H1 (cell line): ENCODE measurements around the gene RMND5A. TPM values are rescaled to one million over a fixed set of nuclear protein-coding genes. Genes with fewer than 3 reads are reported as not detected.

Source experiments
- CTCF ChIA-PET: fragments of 300-600 bp; sonication (Branson Sonifier 250); formaldehyde crosslinking; loops from one replicate; lab custom pipeline; 2021; ENCODE audit not compliant: partially characterized antibody; lab: Charles Lee
- POLR2A ChIA-PET: fragments of 300-600 bp; sonication (Branson Sonifier 250); formaldehyde crosslinking; loops from one replicate; lab custom pipeline; 2021; ENCODE audit warnings: inconsistent platforms; ENCODE audit not compliant: partially characterized antibody; lab: Charles Lee
- DNase-seq, 2 experiments: peaks; one replicate each; pipeline versions ENCODE4 v3.0.0 to v3.0.0-alpha.2; 2010 to 2022; ENCODE audit warnings: low spot score in 2 of 2, low read depth in 1 of 2, mixed read lengths in 1 of 2
- FAIRE-seq: peaks from 2 replicates; lab custom pipeline; 2011; peaks lifted over from hg19 to GRCh38; lab: Jason Lieb, UNC
- H2AFZ ChIP-seq: 2 replicates; pipeline ENCODE4 v1.8.1; 2012; ENCODE audit warnings: low read length, inconsistent platforms
- H2AK5ac ChIP-seq: 2 replicates; pipeline ENCODE4 v1.6.1; 2013; ENCODE audit warnings: low read depth, low read length
- H2BK120ac ChIP-seq: replicated peaks from 2 replicates; pipeline ENCODE3; 2013; ENCODE audit warnings: low read depth, low read length, inconsistent platforms
- H2BK12ac ChIP-seq: 2 replicates; pipeline ENCODE4 v1.6.1; 2013; ENCODE audit warnings: low read depth, low read length
- H2BK15ac ChIP-seq: 2 replicates; pipeline ENCODE4 v1.6.1; 2013; ENCODE audit warnings: low read length
- H2BK20ac ChIP-seq: 2 replicates; pipeline ENCODE4 v1.6.1; 2013; ENCODE audit warnings: low read length
- H2BK5ac ChIP-seq: 2 replicates; pipeline ENCODE4 v1.6.1; 2013; ENCODE audit warnings: low read depth, low read length
- H3K14ac ChIP-seq: 2 replicates; pipeline ENCODE4 v1.6.1; 2013; ENCODE audit warnings: inconsistent platforms; ENCODE audit not compliant: insufficient read length
- H3K18ac ChIP-seq: 2 replicates; pipeline ENCODE4 v1.6.1; 2013; ENCODE audit warnings: low read length; ENCODE audit errors: extremely low read depth
- H3K23ac ChIP-seq: 2 replicates; pipeline ENCODE4 v1.6.1; 2013; ENCODE audit warnings: inconsistent platforms; ENCODE audit not compliant: insufficient read length
- H3K23me2 ChIP-seq: 2 replicates; pipeline ENCODE4 v1.6.1; 2013; ENCODE audit warnings: low read depth, low read length
- H3K27ac ChIP-seq: 2 replicates; pipeline ENCODE4 v1.6.1; 2011; ENCODE audit warnings: low read depth, low read length, inconsistent platforms
- H3K27me3 ChIP-seq, 4 experiments: replicated peaks in 1 of 4; 1 replicate in 1 of 4; 2 replicates in 3 of 4; pipeline versions ENCODE4 v1.6.1 to v1.8.1; 2011 to 2013; ENCODE audit warnings: low read length in 3 of 4, mild to moderate bottlenecking in 3 of 4, inconsistent platforms in 2 of 4, mixed read lengths in 2 of 4, moderate library complexity in 1 of 4; ENCODE audit not compliant: control insufficient read depth in 3 of 4, insufficient read depth in 3 of 4; ENCODE audit errors: extremely low read depth in 1 of 4
- H3K36me3 ChIP-seq, 4 experiments: 2 replicates each; pipeline versions ENCODE4 v1.6.1 to v1.8.1; 2011 to 2013; ENCODE audit warnings: mild to moderate bottlenecking in 4 of 4, low read length in 3 of 4, moderate library complexity in 2 of 4, control low read depth in 1 of 4, inconsistent platforms in 1 of 4; ENCODE audit not compliant: insufficient read depth in 4 of 4, control insufficient read depth in 2 of 4
- H3K4ac ChIP-seq: replicated peaks from 2 replicates; pipeline ENCODE3; 2013; ENCODE audit warnings: low read length, low read depth, mixed read lengths, inconsistent platforms; ENCODE audit not compliant: insufficient read length
- H3K4me1 ChIP-seq, 4 experiments: replicated peaks in 1 of 4; 1 replicate in 1 of 4; 2 replicates in 3 of 4; pipeline versions ENCODE4 v1.6.1 to v1.8.1; 2011 to 2013; ENCODE audit warnings: low read length in 3 of 4, inconsistent platforms in 2 of 4, mixed read lengths in 1 of 4; ENCODE audit not compliant: insufficient read depth in 4 of 4, control insufficient read depth in 3 of 4
- H3K4me2 ChIP-seq, 2 experiments: 2 replicates each; pipeline versions ENCODE4 v1.6.1 to v1.8.1; 2011 to 2013; ENCODE audit warnings: low read depth in 2 of 2, low read length in 2 of 2, control low read depth in 1 of 2, inconsistent platforms in 1 of 2, mild to moderate bottlenecking in 1 of 2; ENCODE audit not compliant: insufficient read depth in 1 of 2
- H3K4me3 ChIP-seq, 4 experiments: fragments of 200-600, 300-600 bp in 1 of 4; sonication (generic), shearing (Covaris generic), sonication (Bioruptor Twin) in 1 of 4; 2 replicates each; pipeline versions ENCODE4 v1.5.1 to v1.8.1; 2011 to 2016; ENCODE audit warnings: low read length in 4 of 4, low read depth in 3 of 4, control low read depth in 2 of 4, inconsistent platforms in 2 of 4, mild to moderate bottlenecking in 2 of 4, mixed read lengths in 1 of 4, moderate library complexity in 1 of 4; ENCODE audit not compliant: insufficient read depth in 2 of 4; ENCODE audit errors: extremely low read depth in 1 of 4
- H3K56ac ChIP-seq: replicated peaks from 2 replicates; pipeline ENCODE3; 2013; ENCODE audit warnings: low read depth, mild to moderate bottlenecking, mixed read lengths, low read length, inconsistent platforms; ENCODE audit not compliant: insufficient read length
- H3K79me1 ChIP-seq: 2 replicates; pipeline ENCODE4 v1.6.1; 2013; ENCODE audit warnings: low read depth, low read length, control low read depth
- H3K79me2 ChIP-seq, 2 experiments: 2 replicates each; pipeline versions ENCODE4 v1.6.1 to v1.8.1; 2012 to 2013; ENCODE audit warnings: low read length in 2 of 2, mild to moderate bottlenecking in 2 of 2, inconsistent platforms in 1 of 2; ENCODE audit not compliant: insufficient read depth in 2 of 2, control insufficient read depth in 1 of 2
- H3K9ac ChIP-seq, 4 experiments: replicated peaks in 1 of 4; 1 replicate in 1 of 4; 2 replicates in 3 of 4; pipeline versions ENCODE4 v1.6.1 to v1.8.1; 2011 to 2013; ENCODE audit warnings: low read depth in 3 of 4, low read length in 3 of 4, control low read depth in 2 of 4, mild to moderate bottlenecking in 2 of 4, moderate library complexity in 2 of 4, inconsistent platforms in 1 of 4; ENCODE audit errors: extremely low read depth in 1 of 4
- H3K9me3 ChIP-seq, 2 experiments: 2 replicates each; pipeline versions ENCODE4 v1.6.1 to v1.8.1; 2012 to 2013; ENCODE audit warnings: mild to moderate bottlenecking in 2 of 2, moderate library complexity in 2 of 2, control low read depth in 1 of 2, inconsistent platforms in 1 of 2, low read depth in 1 of 2, low read length in 1 of 2, mixed read lengths in 1 of 2; ENCODE audit not compliant: insufficient read depth in 2 of 2
- H4K20me1 ChIP-seq, 2 experiments: replicated peaks in 1 of 2; 2 replicates each; pipeline versions ENCODE3 to v1.8.1; 2011 to 2013; ENCODE audit warnings: inconsistent platforms in 2 of 2, low read length in 2 of 2, mild to moderate bottlenecking in 1 of 2; ENCODE audit not compliant: insufficient read depth in 2 of 2, control insufficient read depth in 1 of 2
- H4K5ac ChIP-seq: 2 replicates; pipeline ENCODE4 v1.6.1; 2013; ENCODE audit warnings: low read length, low read depth, mixed read lengths, inconsistent platforms; ENCODE audit not compliant: insufficient read length
- H4K8ac ChIP-seq: 2 replicates; pipeline ENCODE4 v1.8.0; 2013; ENCODE audit warnings: mild to moderate bottlenecking, moderate library complexity, low read length, inconsistent platforms; ENCODE audit not compliant: insufficient read depth; ENCODE audit errors: extremely low read depth
- H4K91ac ChIP-seq: replicated peaks from 2 replicates; pipeline ENCODE3; 2013; ENCODE audit warnings: low read length, mixed read lengths, inconsistent platforms; ENCODE audit not compliant: insufficient read length
- CTCF ChIP-seq, 3 experiments: IDR thresholded peaks; 1 replicate in 2 of 3; 2 replicates in 1 of 3; pipeline versions ENCODE4 v1.5.1 to v1.6.1; 2011; ENCODE audit warnings: low read length in 3 of 3, mild to moderate bottlenecking in 3 of 3, inconsistent platforms in 2 of 3, low read depth in 1 of 3, moderate library complexity in 1 of 3; ENCODE audit not compliant: insufficient read depth in 1 of 3; ENCODE audit errors: control extremely low read depth in 1 of 3
- E2F6 ChIP-seq: IDR thresholded peaks from 2 replicates; pipeline ENCODE4 v1.6.1; 2012; ENCODE audit warnings: inconsistent platforms
- EGR1 ChIP-seq: IDR thresholded peaks from 2 replicates; pipeline ENCODE4 v1.6.1; 2011; ENCODE audit warnings: low read depth, low read length, borderline replicate concordance
- EP300 ChIP-seq, 2 experiments: IDR thresholded peaks; 1 replicate in 1 of 2; 2 replicates in 1 of 2; pipeline ENCODE4 v1.6.1; 2011 to 2012; ENCODE audit warnings: low read depth in 2 of 2, low read length in 2 of 2, mild to moderate bottlenecking in 2 of 2, borderline replicate concordance in 1 of 2, inconsistent platforms in 1 of 2, moderate library complexity in 1 of 2
- JUND ChIP-seq: IDR thresholded peaks from 2 replicates; pipeline ENCODE4 v1.6.1; 2011; ENCODE audit warnings: mild to moderate bottlenecking, improper control_type of control experiment, low read length
- NANOG ChIP-seq: IDR thresholded peaks from 2 replicates; pipeline ENCODE4 v1.6.1; 2011; ENCODE audit warnings: low read length, low read depth, mild to moderate bottlenecking, inconsistent platforms; ENCODE audit not compliant: insufficient read depth, poor library complexity, severe bottlenecking
- POLR2A ChIP-seq, 2 experiments: IDR thresholded peaks; 1 replicate in 1 of 2; 2 replicates in 1 of 2; pipeline ENCODE4 v1.6.1; 2011; ENCODE audit warnings: low read depth in 2 of 2, low read length in 2 of 2, mild to moderate bottlenecking in 2 of 2; ENCODE audit errors: control extremely low read depth in 1 of 2
- RBBP5 ChIP-seq: IDR thresholded peaks from 2 replicates; pipeline ENCODE4 v1.7.1; 2012; ENCODE audit warnings: low read depth, mild to moderate bottlenecking, inconsistent platforms, low read length, moderate library complexity, borderline replicate concordance
- TEAD4 ChIP-seq: IDR thresholded peaks from 2 replicates; pipeline ENCODE4 v1.6.1; 2012; ENCODE audit warnings: low read depth, low read length, inconsistent platforms, mixed read lengths
- WGBS, 2 experiments: shearing (Covaris generic) in 1 of 2; methylation state at CpG; one replicate each; pipeline versions ENCODE4 v1.1.6 to v1.1.7; 2013 to 2015; ENCODE audit warnings: low lambda C conversion rate in 2 of 2, mixed read lengths in 2 of 2, inconsistent platforms in 1 of 2, low coverage in 1 of 2, missing lambda C conversion rate in 1 of 2; ENCODE audit not compliant: insufficient replicate concordance in 2 of 2, insufficient coverage in 1 of 2, insufficient read length in 1 of 2; ENCODE audit errors: extremely low coverage in 1 of 2, missing lambda C conversion rate in 1 of 2; 5-methylcytosine and 5-hydroxymethylcytosine counted together
- polyA plus RNA-seq, 7 experiments: library from polyadenylated mRNA; depleted of rRNA in 3 of 7; stranded (reverse) in 5 of 7; unstranded in 2 of 7; fragments of >200 nt in 5 of 7; fragments of 200-250 nt in 2 of 7; gene quantifications; 1 replicate in 5 of 7; 2 replicates in 1 of 7; 4 replicates in 1 of 7; pipeline versions ENCODE4 v1.2.1 to v1.2.3, GENCODE V29; 2011 to 2013; ENCODE audit warnings: missing spikeins in 2 of 7, mixed read lengths in 2 of 7
- total RNA-seq: library from RNA; stranded (reverse); fragmentation: NEBNext Ultra II Directional; extraction: Animal tissue kit (Norgen Biotek cat#: 25700); gene quantifications from 2 replicates; pipeline ENCODE4 v1.2.1, GENCODE V29; 2021

Gene RMND5A
- total and polyA plus RNA-seq, 2 of the 8 experiments (the other 6 are each of a cell fraction or from before 2014, with no cell fraction given): 21.0 to 66.2 TPM

- DNase-seq: no peak
- Histone ChIP-seq H2AK5ac (no peak overlapping the region), H2BK20ac (no peak overlapping the region), H4K8ac (no peak overlapping the region), H2BK15ac (no peak overlapping the region), H4K20me1 (peaks cover 0 to 10% of the 10 kb centered on the region in 2 experiments), H2BK12ac (no peak overlapping the region), H3K36me3 (peaks cover 0 to 8% (median 0%) of the 10 kb centered on the region in 4 experiments; a peak in 1 of 8 replicates), H3K4me3 (peak overlapping the region in 1 of 4 experiments; percentile 56; a peak in 1 of 8 replicates), H3K4me2 (peak overlapping the region in 1 of 2 experiments; percentile 69; a peak in 1 of 4 replicates), H4K5ac (no peak overlapping the region), H3K9ac (no peak overlapping the region), H3K4me1 (peaks cover 0 to 9% (median 4%) of the 10 kb centered on the region in 4 experiments; a peak in 5 of 7 replicates), H3K79me1 (no peaks in the 10 kb centered on the region), H2BK120ac (no peak overlapping the region), H3K23me2 (peaks cover 14% of the 10 kb centered on the region), H3K9me3 (no peaks in the 10 kb centered on the region; a peak in 1 of 4 replicates), H3K27me3 (peaks cover 34 to 53% (median 49%) of the 10 kb centered on the region in 4 experiments), H3K23ac (no peak overlapping the region), H3K56ac (no peak overlapping the region), H2BK5ac (no peak overlapping the region), H4K91ac (no peak overlapping the region), H3K14ac (no peak overlapping the region), H2AFZ (no peak overlapping the region), H3K18ac (no peak overlapping the region), H3K4ac (no peak overlapping the region), H3K27ac (no peak overlapping the region), H3K79me2 (no peaks in the 10 kb centered on the region)
- no peak for FAIRE-seq
- TF ChIP-seq CTCF (IDR thresholded peaks at IDR 0.05; ENCODE audit: control extremely low read depth in 1 of 3, insufficient read depth in 1 of 3, low read depth in 1 of 3, low read length in 3 of 3) (no peak), POLR2A (IDR thresholded peaks at IDR 0.05; ENCODE audit: control extremely low read depth in 1 of 2, low read depth in 2 of 2, low read length in 2 of 2) (no peak), RBBP5 (no peak), E2F6 (no peak), JUND (no peak), EP300 (IDR thresholded peaks at IDR 0.05; ENCODE audit: borderline replicate concordance in 1 of 2, low read depth in 2 of 2, low read length in 2 of 2) (no peak), NANOG (no peak), TEAD4 (no peak), EGR1 (no peak)
- CTCF ChIA-PET: interaction anchor here (0.6 to 0.8 kb wide), 3 partner anchors 18 to 415 kb away, joined by 3 read pairs; no protein-coding TSS in a partner anchor
- 57% methylated on average over 5 of the region's 7 CpGs; no CpG with 5 or more reads in 1 of the 2 experiments for WGBS, 2 experiments
- POLR2A ChIA-PET: no interaction called here
Measured at GRCh38 chr2:86788165-86788564, 68.1 kb downstream of the RMND5A start.
